Spleen (tissue), 7 donors: ENCODE data around the gene HBQ1.
"Not testable (repeated sequence)": the region's sequence is repeated elsewhere in the genome, so short reads cannot be mapped to it uniquely, and the experiment has no call there.

Source experiments
- POLR2A ChIP-seq, 3 donors: fragments of 450-650 bp; IDR thresholded peaks; one replicate each; pipeline ENCODE4 v1.5.1; 2017; ENCODE audit warnings: antibody characterized with exemption in 3 of 3, mild to moderate bottlenecking in 1 of 3
- POLR2AphosphoS5 ChIP-seq, 3 donors: sonication (generic); formaldehyde crosslinking; IDR thresholded peaks; one replicate each; pipeline ENCODE4 v1.5.1; 2017; ENCODE audit warnings: antibody characterized with exemption in 3 of 3
- TF ChIP-seq, protein P1 (sequence below), 11 experiments: fragments of 200-600 bp in 7 of 11; fragments of 450-650 bp in 4 of 11; sonication (generic) in 4 of 11; IDR thresholded peaks in 8 of 11; conservative IDR thresholded peaks in 3 of 11; 1 replicate in 7 of 11; 2 replicates in 4 of 11; pipeline versions ENCODE4 v1.4.0 to v1.8.0; 2016 to 2021; ENCODE audit warnings: antibody characterized with exemption in 11 of 11, inconsistent platforms in 4 of 11, mild to moderate bottlenecking in 1 of 11
- donor health status: DM: no; HTN: no; CAD: no; lungs with moderate emphysema.
- donor health status: DM: no; HTN: no; CAD: no.
- donor health status: DM: no; HTN: no; CAD: no.

GRCh38 chr16:163139-163538 is 17.1 kb upstream of the HBQ1 start:
- TF ChIP-seq, protein P1, sequence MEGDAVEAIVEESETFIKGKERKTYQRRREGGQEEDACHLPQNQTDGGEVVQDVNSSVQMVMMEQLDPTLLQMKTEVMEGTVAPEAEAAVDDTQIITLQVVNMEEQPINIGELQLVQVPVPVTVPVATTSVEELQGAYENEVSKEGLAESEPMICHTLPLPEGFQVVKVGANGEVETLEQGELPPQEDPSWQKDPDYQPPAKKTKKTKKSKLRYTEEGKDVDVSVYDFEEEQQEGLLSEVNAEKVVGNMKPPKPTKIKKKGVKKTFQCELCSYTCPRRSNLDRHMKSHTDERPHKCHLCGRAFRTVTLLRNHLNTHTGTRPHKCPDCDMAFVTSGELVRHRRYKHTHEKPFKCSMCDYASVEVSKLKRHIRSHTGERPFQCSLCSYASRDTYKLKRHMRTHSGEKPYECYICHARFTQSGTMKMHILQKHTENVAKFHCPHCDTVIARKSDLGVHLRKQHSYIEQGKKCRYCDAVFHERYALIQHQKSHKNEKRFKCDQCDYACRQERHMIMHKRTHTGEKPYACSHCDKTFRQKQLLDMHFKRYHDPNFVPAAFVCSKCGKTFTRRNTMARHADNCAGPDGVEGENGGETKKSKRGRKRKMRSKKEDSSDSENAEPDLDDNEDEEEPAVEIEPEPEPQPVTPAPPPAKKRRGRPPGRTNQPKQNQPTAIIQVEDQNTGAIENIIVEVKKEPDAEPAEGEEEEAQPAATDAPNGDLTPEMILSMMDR (IDR thresholded peaks at IDR 0.05 in 8 of 11, conservative IDR thresholded peaks at IDR 0.05 in 3 of 11) = not testable (repeated sequence)
- TF ChIP-seq POLR2A, POLR2AphosphoS5 (IDR thresholded peaks at IDR 0.05): not testable (repeated sequence)
